H1 (cell line): Measurements from ENCODE around the gene SLC25A15. TPM values are rescaled to one million over a fixed set of nuclear protein-coding genes. Genes with fewer than 3 reads are reported as not detected.

Experiments
- CTCF ChIA-PET: fragments of 300-600 bp; sonication (Branson Sonifier 250); formaldehyde crosslinking; loops from one replicate; lab custom pipeline; 2021; ENCODE audit not compliant: partially characterized antibody; lab: Charles Lee
- POLR2A ChIA-PET: fragments of 300-600 bp; sonication (Branson Sonifier 250); formaldehyde crosslinking; loops from one replicate; lab custom pipeline; 2021; ENCODE audit warnings: inconsistent platforms; ENCODE audit not compliant: partially characterized antibody; lab: Charles Lee
- DNase-seq, 2 experiments: peaks; one replicate each; pipeline versions ENCODE4 v3.0.0 to v3.0.0-alpha.2; 2010 to 2022; ENCODE audit warnings: low spot score in 2 of 2, low read depth in 1 of 2, mixed read lengths in 1 of 2
- FAIRE-seq: peaks from 2 replicates; lab custom pipeline; 2011; peaks lifted over from hg19 to GRCh38; lab: Jason Lieb, UNC
- H2AFZ ChIP-seq: 2 replicates; pipeline ENCODE4 v1.8.1; 2012; ENCODE audit warnings: low read length, inconsistent platforms
- H2AK5ac ChIP-seq: 2 replicates; pipeline ENCODE4 v1.6.1; 2013; ENCODE audit warnings: low read depth, low read length
- H2BK120ac ChIP-seq: replicated peaks from 2 replicates; pipeline ENCODE3; 2013; ENCODE audit warnings: low read depth, low read length, inconsistent platforms
- H2BK12ac ChIP-seq: 2 replicates; pipeline ENCODE4 v1.6.1; 2013; ENCODE audit warnings: low read depth, low read length
- H2BK15ac ChIP-seq: 2 replicates; pipeline ENCODE4 v1.6.1; 2013; ENCODE audit warnings: low read length
- H2BK20ac ChIP-seq: 2 replicates; pipeline ENCODE4 v1.6.1; 2013; ENCODE audit warnings: low read length
- H2BK5ac ChIP-seq: 2 replicates; pipeline ENCODE4 v1.6.1; 2013; ENCODE audit warnings: low read depth, low read length
- H3K14ac ChIP-seq: 2 replicates; pipeline ENCODE4 v1.6.1; 2013; ENCODE audit warnings: inconsistent platforms; ENCODE audit not compliant: insufficient read length
- H3K18ac ChIP-seq: 2 replicates; pipeline ENCODE4 v1.6.1; 2013; ENCODE audit warnings: low read length; ENCODE audit errors: extremely low read depth
- H3K23ac ChIP-seq: 2 replicates; pipeline ENCODE4 v1.6.1; 2013; ENCODE audit warnings: inconsistent platforms; ENCODE audit not compliant: insufficient read length
- H3K23me2 ChIP-seq: 2 replicates; pipeline ENCODE4 v1.6.1; 2013; ENCODE audit warnings: low read depth, low read length
- H3K27ac ChIP-seq: 2 replicates; pipeline ENCODE4 v1.6.1; 2011; ENCODE audit warnings: low read depth, low read length, inconsistent platforms
- H3K27me3 ChIP-seq, 4 experiments: replicated peaks in 1 of 4; 1 replicate in 1 of 4; 2 replicates in 3 of 4; pipeline versions ENCODE4 v1.6.1 to v1.8.1; 2011 to 2013; ENCODE audit warnings: low read length in 3 of 4, mild to moderate bottlenecking in 3 of 4, inconsistent platforms in 2 of 4, mixed read lengths in 2 of 4, moderate library complexity in 1 of 4; ENCODE audit not compliant: control insufficient read depth in 3 of 4, insufficient read depth in 3 of 4; ENCODE audit errors: extremely low read depth in 1 of 4
- H3K36me3 ChIP-seq, 4 experiments: 2 replicates each; pipeline versions ENCODE4 v1.6.1 to v1.8.1; 2011 to 2013; ENCODE audit warnings: mild to moderate bottlenecking in 4 of 4, low read length in 3 of 4, moderate library complexity in 2 of 4, control low read depth in 1 of 4, inconsistent platforms in 1 of 4; ENCODE audit not compliant: insufficient read depth in 4 of 4, control insufficient read depth in 2 of 4
- H3K4ac ChIP-seq: replicated peaks from 2 replicates; pipeline ENCODE3; 2013; ENCODE audit warnings: low read length, low read depth, mixed read lengths, inconsistent platforms; ENCODE audit not compliant: insufficient read length
- H3K4me1 ChIP-seq, 4 experiments: replicated peaks in 1 of 4; 1 replicate in 1 of 4; 2 replicates in 3 of 4; pipeline versions ENCODE4 v1.6.1 to v1.8.1; 2011 to 2013; ENCODE audit warnings: low read length in 3 of 4, inconsistent platforms in 2 of 4, mixed read lengths in 1 of 4; ENCODE audit not compliant: insufficient read depth in 4 of 4, control insufficient read depth in 3 of 4
- H3K4me2 ChIP-seq, 2 experiments: 2 replicates each; pipeline versions ENCODE4 v1.6.1 to v1.8.1; 2011 to 2013; ENCODE audit warnings: low read depth in 2 of 2, low read length in 2 of 2, control low read depth in 1 of 2, inconsistent platforms in 1 of 2, mild to moderate bottlenecking in 1 of 2; ENCODE audit not compliant: insufficient read depth in 1 of 2
- H3K4me3 ChIP-seq, 4 experiments: fragments of 200-600, 300-600 bp in 1 of 4; sonication (generic), shearing (Covaris generic), sonication (Bioruptor Twin) in 1 of 4; 2 replicates each; pipeline versions ENCODE4 v1.5.1 to v1.8.1; 2011 to 2016; ENCODE audit warnings: low read length in 4 of 4, low read depth in 3 of 4, control low read depth in 2 of 4, inconsistent platforms in 2 of 4, mild to moderate bottlenecking in 2 of 4, mixed read lengths in 1 of 4, moderate library complexity in 1 of 4; ENCODE audit not compliant: insufficient read depth in 2 of 4; ENCODE audit errors: extremely low read depth in 1 of 4
- H3K56ac ChIP-seq: replicated peaks from 2 replicates; pipeline ENCODE3; 2013; ENCODE audit warnings: low read depth, mild to moderate bottlenecking, mixed read lengths, low read length, inconsistent platforms; ENCODE audit not compliant: insufficient read length
- H3K79me1 ChIP-seq: 2 replicates; pipeline ENCODE4 v1.6.1; 2013; ENCODE audit warnings: low read depth, low read length, control low read depth
- H3K79me2 ChIP-seq, 2 experiments: 2 replicates each; pipeline versions ENCODE4 v1.6.1 to v1.8.1; 2012 to 2013; ENCODE audit warnings: low read length in 2 of 2, mild to moderate bottlenecking in 2 of 2, inconsistent platforms in 1 of 2; ENCODE audit not compliant: insufficient read depth in 2 of 2, control insufficient read depth in 1 of 2
- H3K9ac ChIP-seq, 4 experiments: replicated peaks in 1 of 4; 1 replicate in 1 of 4; 2 replicates in 3 of 4; pipeline versions ENCODE4 v1.6.1 to v1.8.1; 2011 to 2013; ENCODE audit warnings: low read depth in 3 of 4, low read length in 3 of 4, control low read depth in 2 of 4, mild to moderate bottlenecking in 2 of 4, moderate library complexity in 2 of 4, inconsistent platforms in 1 of 4; ENCODE audit errors: extremely low read depth in 1 of 4
- H3K9me3 ChIP-seq, 2 experiments: 2 replicates each; pipeline versions ENCODE4 v1.6.1 to v1.8.1; 2012 to 2013; ENCODE audit warnings: mild to moderate bottlenecking in 2 of 2, moderate library complexity in 2 of 2, control low read depth in 1 of 2, inconsistent platforms in 1 of 2, low read depth in 1 of 2, low read length in 1 of 2, mixed read lengths in 1 of 2; ENCODE audit not compliant: insufficient read depth in 2 of 2
- H4K20me1 ChIP-seq, 2 experiments: replicated peaks in 1 of 2; 2 replicates each; pipeline versions ENCODE3 to v1.8.1; 2011 to 2013; ENCODE audit warnings: inconsistent platforms in 2 of 2, low read length in 2 of 2, mild to moderate bottlenecking in 1 of 2; ENCODE audit not compliant: insufficient read depth in 2 of 2, control insufficient read depth in 1 of 2
- H4K5ac ChIP-seq: 2 replicates; pipeline ENCODE4 v1.6.1; 2013; ENCODE audit warnings: low read length, low read depth, mixed read lengths, inconsistent platforms; ENCODE audit not compliant: insufficient read length
- H4K8ac ChIP-seq: 2 replicates; pipeline ENCODE4 v1.8.0; 2013; ENCODE audit warnings: mild to moderate bottlenecking, moderate library complexity, low read length, inconsistent platforms; ENCODE audit not compliant: insufficient read depth; ENCODE audit errors: extremely low read depth
- H4K91ac ChIP-seq: replicated peaks from 2 replicates; pipeline ENCODE3; 2013; ENCODE audit warnings: low read length, mixed read lengths, inconsistent platforms; ENCODE audit not compliant: insufficient read length
- CHD1 ChIP-seq: IDR thresholded peaks from 2 replicates; pipeline ENCODE4 v1.6.1; 2012; ENCODE audit warnings: low read depth, low read length, improper control_type of control experiment
- MAFK ChIP-seq: IDR thresholded peaks from 2 replicates; pipeline ENCODE4 v1.6.1; 2012; ENCODE audit warnings: low read depth, mild to moderate bottlenecking, improper control_type of control experiment, low read length
- RAD21 ChIP-seq, 2 experiments: IDR thresholded peaks in 1 of 2; conservative IDR thresholded peaks in 1 of 2; 2 replicates each; pipeline ENCODE4 v1.6.1; 2011; ENCODE audit warnings: low read depth in 2 of 2, low read length in 2 of 2, improper control_type of control experiment in 1 of 2, inconsistent platforms in 1 of 2, mild to moderate bottlenecking in 1 of 2, moderate library complexity in 1 of 2
- SIX5 ChIP-seq: IDR thresholded peaks from 2 replicates; pipeline ENCODE4 v1.6.1; 2011; ENCODE audit warnings: mild to moderate bottlenecking, low read depth, low read length
- WGBS, 2 experiments: shearing (Covaris generic) in 1 of 2; methylation state at CpG; one replicate each; pipeline versions ENCODE4 v1.1.6 to v1.1.7; 2013 to 2015; ENCODE audit warnings: low lambda C conversion rate in 2 of 2, mixed read lengths in 2 of 2, inconsistent platforms in 1 of 2, low coverage in 1 of 2, missing lambda C conversion rate in 1 of 2; ENCODE audit not compliant: insufficient replicate concordance in 2 of 2, insufficient coverage in 1 of 2, insufficient read length in 1 of 2; ENCODE audit errors: extremely low coverage in 1 of 2, missing lambda C conversion rate in 1 of 2; 5-methylcytosine and 5-hydroxymethylcytosine counted together
- polyA plus RNA-seq, 7 experiments: library from polyadenylated mRNA; depleted of rRNA in 3 of 7; stranded (reverse) in 5 of 7; unstranded in 2 of 7; fragments of >200 nt in 5 of 7; fragments of 200-250 nt in 2 of 7; gene quantifications; 1 replicate in 5 of 7; 2 replicates in 1 of 7; 4 replicates in 1 of 7; pipeline versions ENCODE4 v1.2.1 to v1.2.3, GENCODE V29; 2011 to 2013; ENCODE audit warnings: missing spikeins in 2 of 7, mixed read lengths in 2 of 7
- total RNA-seq: library from RNA; stranded (reverse); fragmentation: NEBNext Ultra II Directional; extraction: Animal tissue kit (Norgen Biotek cat#: 25700); gene quantifications from 2 replicates; pipeline ENCODE4 v1.2.1, GENCODE V29; 2021

The SLC25A15 gene
- total and polyA plus RNA-seq, 2 of the 8 experiments (the other 6 are each of a cell fraction or from before 2014, with no cell fraction given), result 12.4 to 23.4 TPM

DNA sequence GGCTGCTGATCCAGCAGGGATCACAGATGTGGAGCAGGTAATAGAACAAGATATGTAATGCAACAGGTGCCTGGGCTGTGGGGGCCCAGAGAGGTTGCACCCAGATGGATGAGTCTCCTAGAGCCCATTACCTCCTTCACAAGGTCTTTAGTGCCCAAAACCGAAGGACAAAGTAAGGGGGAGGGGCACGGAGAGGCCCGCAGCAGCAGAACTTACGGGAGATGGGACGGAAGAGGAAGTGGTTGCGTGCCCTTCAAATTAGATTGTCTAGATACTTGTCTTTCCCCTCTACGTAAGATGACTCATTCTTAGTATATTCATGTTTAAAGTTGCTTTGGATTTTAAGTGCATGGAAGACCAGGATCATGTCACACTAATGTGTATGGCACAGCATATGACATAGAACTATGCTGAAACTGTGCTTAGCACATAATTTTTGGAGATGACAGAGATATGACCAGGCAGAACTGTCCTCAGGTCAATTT is 12.7 kb upstream of the SLC25A15 start:
- 81% methylated on average over 7 of the region's 7 CpGs; no CpG with 5 or more reads in 1 of the 2 experiments for WGBS, 2 experiments
- ChIA-PET POLR2A (interaction anchor here (1.7 kb wide), 1 partner anchor 13 kb away, joined by 7 read pairs; the partner anchor contains the start of gene SLC25A15), CTCF (interaction anchor here (0.7 to 5.3 kb wide), 60 partner anchors 8 to 1158 kb away, joined by 3 to 38 read pairs (median 4); partner anchors contain the start of gene SLC25A15)
- Histone ChIP-seq H3K14ac (no peak overlapping the region), H3K27ac (no peak overlapping the region), H3K4me3 (no peak overlapping the region), H2BK120ac (no peak overlapping the region), H2BK5ac (no peak overlapping the region), H4K5ac (no peak overlapping the region), H2BK20ac (no peak overlapping the region), H2BK15ac (no peak overlapping the region), H3K23ac (no peak overlapping the region), H4K8ac (no peak overlapping the region), H4K91ac (no peak overlapping the region), H3K79me2 (no peaks in the 10 kb centered on the region), H4K20me1 (no peaks in the 10 kb centered on the region), H3K4me1 (no peaks in the 10 kb centered on the region; a peak in 1 of 7 replicates), H3K27me3 (no peaks in the 10 kb centered on the region), H2AK5ac (no peak overlapping the region), H2AFZ (no peak overlapping the region; the same call in 1 of the 2 replicates), H3K79me1 (no peaks in the 10 kb centered on the region), H3K9ac (no peak overlapping the region), H3K4ac (no peak overlapping the region), H3K56ac (no peak overlapping the region)
- FAIRE-seq (no peak), DNase-seq (no peak)
- TF ChIP-seq CHD1, result no peak
- TF ChIP-seq SIX5, result no peak
- no peak for TF ChIP-seq MAFK
- TF ChIP-seq RAD21 (IDR thresholded peaks at IDR 0.05 in 1 of 2, conservative IDR thresholded peaks at IDR 0.05 in 1 of 2; ENCODE audit: low read depth in 2 of 2, low read length in 2 of 2), result no peak
- TF ChIP-seq, all 59 proteins: peak for 0
- Histone ChIP-seq H3K36me3 (no peaks in the 10 kb centered on the region), H3K18ac (no peak overlapping the region), H3K23me2 (no peaks in the 10 kb centered on the region), H3K9me3 (no peaks in the 10 kb centered on the region), H3K4me2 (no peak overlapping the region), H2BK12ac (no peak overlapping the region)
